Left kidney (tissue), 2 donors: ENCODE data around the gene SULT1C2. TPM values are rescaled to one million over a fixed set of nuclear protein-coding genes. Genes with fewer than 3 reads are reported as not detected.

ENCODE experiments used
- DNase-seq: peaks from one replicate; pipeline ENCODE4 v3.0.0-alpha.2; 2013
- polyA plus RNA-seq: library from polyadenylated mRNA; unstranded; fragments of 120-200 nt; gene quantifications from one replicate; pipeline ENCODE4 v1.2.1, GENCODE V29; 2013; ENCODE audit not compliant: insufficient read length

SULT1C2 gene
- polyA plus RNA-seq, 1 donor = 89.6 TPM

DNA sequence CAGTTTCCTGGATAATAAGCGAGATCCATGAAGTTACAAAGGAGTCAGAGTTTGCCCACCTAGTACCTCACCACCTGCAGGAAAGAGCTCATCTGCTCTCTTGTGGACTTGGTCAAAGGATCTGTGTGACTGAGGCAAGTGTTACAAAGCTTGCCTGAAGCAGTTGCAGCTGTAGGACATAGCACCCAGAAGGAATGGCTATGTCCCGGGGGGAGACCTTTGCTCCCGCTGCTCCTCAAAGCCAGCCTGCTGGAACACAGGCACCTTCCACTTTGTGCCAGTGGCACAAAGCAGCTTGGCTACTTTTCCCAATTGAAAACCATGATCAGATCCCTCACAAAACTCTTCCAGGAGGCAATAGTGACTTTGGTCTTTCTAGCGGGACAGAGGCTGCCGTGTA lies 3.1 kb upstream of the SULT1C2 start:
- no peak for DNase-seq

- DNase-seq = no peak
Observed at GRCh38 chr2:108287169-108287568, 1.5 kb upstream of the SULT1C2 start.

DNA sequence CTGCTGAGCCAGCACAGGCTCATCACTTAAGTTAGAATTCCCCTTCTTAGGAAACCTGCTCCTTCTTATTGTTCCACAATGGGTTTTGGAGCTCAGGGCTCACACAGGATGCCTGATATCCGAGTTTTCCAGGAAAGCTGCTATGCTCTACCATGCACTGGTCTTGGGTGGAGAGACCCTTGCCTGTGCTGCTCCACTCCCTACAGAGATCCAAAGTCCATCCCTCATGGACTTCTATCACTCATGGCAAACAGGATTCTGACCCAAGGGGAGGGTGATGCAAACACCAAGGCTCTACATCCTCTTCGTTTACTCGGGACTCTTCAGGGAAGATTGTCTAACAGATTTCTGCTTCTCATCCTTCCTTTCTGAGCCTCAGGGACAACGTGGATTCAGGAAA lies 5.2 kb downstream of the SULT1C2 start:
- DNase-seq = no peak

DNA sequence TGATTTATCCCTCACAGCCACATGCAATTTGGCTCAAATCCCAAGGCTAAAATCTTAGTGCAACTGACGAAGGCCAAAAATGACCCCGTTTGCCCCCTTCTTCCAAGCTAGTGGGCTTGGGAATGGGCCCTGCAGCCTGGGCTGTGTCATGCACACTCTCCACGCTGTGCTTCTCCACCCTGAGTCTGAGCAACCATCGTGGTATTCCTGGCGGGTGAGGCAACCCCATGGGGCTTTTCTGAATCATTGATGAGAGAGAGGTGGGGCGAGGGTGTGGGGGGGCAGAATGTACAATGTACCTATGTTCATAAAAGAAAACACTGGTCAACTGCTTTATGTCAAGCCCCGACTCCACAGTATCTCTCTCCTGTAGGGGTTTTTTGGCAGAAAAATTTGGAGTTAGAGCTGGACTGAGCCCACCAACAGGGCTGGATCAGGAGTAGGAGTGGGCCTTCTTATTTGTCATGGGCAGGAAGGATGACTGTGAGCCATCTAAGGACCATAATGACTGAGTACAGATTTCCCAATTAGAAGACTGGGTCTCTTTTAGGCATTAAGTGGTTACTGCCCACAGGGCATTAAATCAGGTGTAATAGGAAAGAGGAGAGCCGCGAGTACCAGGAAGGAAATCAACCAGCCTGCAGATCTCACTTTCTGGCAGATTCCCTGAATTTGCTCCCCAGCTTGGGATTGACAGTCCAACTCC lies 8.9 kb downstream of the SULT1C2 start:
- DNase-seq = no peak

DNA sequence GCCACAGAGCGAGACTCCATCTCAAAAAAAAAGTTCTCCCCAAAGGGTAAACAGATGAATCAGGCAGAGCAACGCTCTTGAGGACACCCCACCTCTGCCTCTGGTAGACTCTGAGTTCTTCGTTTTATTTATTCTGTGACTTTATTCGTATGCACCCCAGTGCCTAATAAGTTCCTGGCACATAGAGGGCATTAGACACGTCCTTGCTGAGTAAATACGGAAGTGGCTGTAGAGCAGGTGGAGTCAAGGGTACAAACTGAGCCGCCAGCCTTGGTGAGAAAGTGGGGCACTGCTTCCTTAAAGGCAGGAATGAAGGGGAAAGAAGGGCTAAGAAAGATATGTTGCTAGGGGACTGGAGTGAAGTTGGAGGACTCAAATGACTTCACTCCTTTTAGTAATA lies 12.9 kb downstream of the SULT1C2 start:
- DNase-seq = no peak

- DNase-seq = no peak
Observed at GRCh38 chr2:108304975-108305374, 16.3 kb downstream of the SULT1C2 start.

DNA sequence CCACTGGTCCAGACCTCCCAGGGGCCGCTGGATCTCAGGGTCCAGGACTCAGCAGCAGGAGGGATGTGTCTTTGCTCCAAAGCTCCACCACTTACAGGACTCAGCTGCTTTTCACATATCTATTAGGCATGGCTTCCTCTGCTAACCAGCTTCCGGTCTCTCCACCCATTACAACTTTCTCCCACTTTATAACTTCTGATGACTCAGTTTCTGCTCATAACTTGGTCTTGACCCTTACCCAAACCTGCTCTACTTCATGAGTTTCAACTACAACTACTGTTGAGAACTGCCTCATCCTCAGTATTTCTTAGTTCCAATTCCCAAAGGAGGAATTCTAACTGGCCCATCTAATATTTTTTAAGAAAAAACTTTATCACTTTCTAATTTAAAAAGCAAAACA lies 17.2 kb downstream of the SULT1C2 start:
- no peak for DNase-seq

DNA sequence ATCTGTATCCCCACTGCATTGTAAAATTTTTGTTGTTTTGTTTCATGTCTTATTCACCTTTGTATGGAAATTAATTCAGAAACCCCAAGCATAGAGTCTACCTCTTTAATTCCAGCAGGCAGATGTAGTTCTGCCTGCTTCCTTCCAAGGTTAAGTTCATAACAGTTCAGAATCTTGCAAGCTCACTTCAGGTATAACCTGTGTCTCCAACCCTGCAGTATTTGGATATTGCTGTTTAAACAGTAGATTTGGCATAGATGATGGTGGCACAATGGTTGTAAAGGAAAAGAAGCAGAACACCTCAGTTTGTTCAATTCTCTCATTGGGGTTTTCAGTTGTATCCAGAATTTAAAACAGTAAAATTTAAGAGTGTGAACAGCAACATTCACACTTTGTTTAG lies 21.2 kb downstream of the SULT1C2 start:
- DNase-seq = no peak

GRCh38 chr2:108314586-108315296 lies 26.0 kb downstream of the SULT1C2 start:
- no peak for DNase-seq

DNA sequence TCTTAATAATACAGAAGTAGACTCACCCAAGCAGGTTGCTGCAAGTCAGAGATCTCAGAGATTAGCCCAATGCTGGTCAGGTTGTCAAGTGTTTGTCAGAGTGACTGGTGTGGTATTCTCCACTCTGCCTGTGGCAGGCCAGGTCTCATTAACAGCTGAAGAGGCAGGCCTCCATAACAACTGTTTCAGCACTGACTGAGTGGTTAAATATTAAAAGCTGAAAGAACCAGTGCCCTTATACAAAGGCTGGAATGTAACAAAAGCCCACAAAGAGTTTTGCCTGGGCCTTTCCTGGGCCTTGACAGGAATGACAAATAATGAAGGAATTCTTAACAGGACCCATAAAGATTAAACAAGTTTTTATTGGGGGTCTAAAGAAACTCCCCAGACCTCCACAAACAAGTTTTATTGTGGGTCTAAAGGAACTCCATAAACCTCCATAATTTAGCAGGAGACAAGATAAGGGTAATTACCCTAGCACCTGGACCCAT lies 26.8 kb downstream of the SULT1C2 start:
- peak; percentile 69 for DNase-seq

GRCh38 chr2:108316033-108316432 lies 27.3 kb downstream of the SULT1C2 start:
- DNase-seq = peak; percentile 25

- DNase-seq = peak; percentile 53
Observed at GRCh38 chr2:108316461-108317258, 28.0 kb downstream of the SULT1C2 start.

- no peak for DNase-seq
Observed at GRCh38 chr2:108320326-108320922, 31.7 kb downstream of the SULT1C2 start.

DNA sequence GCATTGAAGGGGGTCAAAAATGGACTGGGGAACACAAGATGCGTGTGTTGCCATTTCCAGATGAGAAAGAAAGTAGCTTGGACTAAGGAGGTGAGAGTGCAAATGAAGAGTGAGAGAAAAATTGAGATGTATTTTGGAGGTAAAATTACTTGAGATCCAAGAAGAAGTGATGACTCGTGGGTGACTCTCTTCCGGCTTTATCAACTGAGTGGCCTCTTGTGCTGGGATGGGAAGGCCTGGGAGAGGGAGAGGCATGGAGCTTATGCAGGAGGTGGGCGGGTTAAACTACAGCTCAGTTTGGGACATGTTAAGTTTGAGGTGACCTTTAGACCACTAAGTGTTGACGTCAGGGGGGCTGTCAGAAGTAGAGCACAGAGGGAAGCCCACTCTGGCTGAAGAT lies 34.9 kb downstream of the SULT1C2 start:
- DNase-seq = no peak

- DNase-seq = no peak
Observed at GRCh38 chr2:108324531-108325255, 36.0 kb downstream of the SULT1C2 start.

DNA sequence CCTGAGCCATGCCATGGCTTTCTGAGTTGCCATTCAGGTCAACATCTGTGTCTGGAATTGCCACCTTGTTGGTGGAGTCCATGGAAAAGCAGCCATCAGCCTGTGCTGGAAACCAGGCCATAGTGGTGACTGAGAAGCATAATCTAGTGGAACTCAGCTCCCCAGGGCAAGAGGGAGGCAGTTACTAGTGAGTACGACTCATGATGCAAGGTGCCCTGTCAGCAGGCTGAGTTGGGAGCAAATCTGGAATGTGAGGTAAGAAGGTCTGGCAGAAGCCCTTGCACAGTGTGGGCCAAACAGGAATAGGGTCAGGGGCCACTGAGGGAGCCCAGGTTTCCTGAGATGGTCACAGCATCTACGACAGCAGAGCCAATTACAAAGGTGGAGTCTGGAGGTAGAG lies 37.1 kb downstream of the SULT1C2 start:
- no peak for DNase-seq

DNA sequence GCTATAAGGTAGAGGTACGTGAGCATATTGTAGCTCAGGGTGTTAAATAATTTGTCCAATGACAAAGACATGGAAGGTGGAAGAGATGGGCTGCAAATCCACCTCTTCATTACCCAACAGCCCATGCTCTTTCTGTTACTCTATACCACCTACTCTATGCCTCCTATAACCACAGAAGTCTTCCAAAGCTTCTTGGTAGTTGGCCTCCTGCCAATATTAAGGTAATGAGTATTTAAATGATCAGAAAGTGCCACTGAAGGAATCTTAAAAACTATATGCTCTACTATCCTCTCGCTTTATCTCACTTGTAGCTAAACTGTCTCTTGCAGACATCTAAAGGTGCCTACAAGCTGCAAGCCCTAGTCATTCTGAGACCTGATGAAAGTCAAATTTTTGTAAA lies 41.1 kb downstream of the SULT1C2 start:
- DNase-seq = no peak

- DNase-seq = no peak
Observed at GRCh38 chr2:108330979-108331378, 42.3 kb downstream of the SULT1C2 start.

GRCh38 chr2:108345951-108346350 lies 57.3 kb downstream of the SULT1C2 start:
- DNase-seq = no peak

- DNase-seq = no peak
Observed at GRCh38 chr2:108346827-108347226, 58.1 kb downstream of the SULT1C2 start.

GRCh38 chr2:108347786-108348185 lies 59.1 kb downstream of the SULT1C2 start:
- DNase-seq = no peak
